Fibroblast of lung (primary cell): ENCODE measurements around the gene HPCAL1.

ENCODE experiments used
- EZH2 ChIP-seq: IDR thresholded peaks from 2 replicates; pipeline ENCODE4 v1.5.1; 2012; ENCODE audit warnings: low read length, control low read depth, mild to moderate bottlenecking; ENCODE audit errors: missing control alignments
- TF ChIP-seq, protein P1 (sequence below), 2 donors: IDR thresholded peaks in 1 of 2; conservative IDR thresholded peaks in 1 of 2; 1 replicate in 1 of 2; 2 replicates in 1 of 2; pipeline ENCODE4 v1.5.1; 2011 to 2012; ENCODE audit warnings: low read length in 2 of 2, control low read depth in 1 of 2, inconsistent platforms in 1 of 2, low read depth in 1 of 2, mild to moderate bottlenecking in 1 of 2

DNA sequence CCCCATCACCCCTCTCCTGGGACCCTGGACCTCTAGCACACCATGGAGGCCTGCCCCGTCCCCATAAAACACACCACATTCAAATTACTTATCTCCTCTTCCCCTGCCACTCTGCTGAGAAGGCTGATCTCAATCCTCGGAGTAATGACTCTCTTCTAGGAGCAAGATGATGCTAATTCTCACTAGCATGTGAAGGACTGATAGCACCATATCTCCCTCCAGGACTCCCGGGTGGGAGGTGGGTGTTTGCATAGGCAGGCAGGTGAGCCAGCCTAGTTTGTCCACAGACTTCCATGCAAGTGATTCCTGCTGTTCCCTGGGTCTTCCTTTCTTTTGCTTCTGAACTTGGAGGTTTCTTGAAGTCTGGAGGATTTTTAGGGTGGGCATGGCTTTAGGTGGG lies 40.5 kb downstream of the HPCAL1 start:
- TF ChIP-seq, protein P1, sequence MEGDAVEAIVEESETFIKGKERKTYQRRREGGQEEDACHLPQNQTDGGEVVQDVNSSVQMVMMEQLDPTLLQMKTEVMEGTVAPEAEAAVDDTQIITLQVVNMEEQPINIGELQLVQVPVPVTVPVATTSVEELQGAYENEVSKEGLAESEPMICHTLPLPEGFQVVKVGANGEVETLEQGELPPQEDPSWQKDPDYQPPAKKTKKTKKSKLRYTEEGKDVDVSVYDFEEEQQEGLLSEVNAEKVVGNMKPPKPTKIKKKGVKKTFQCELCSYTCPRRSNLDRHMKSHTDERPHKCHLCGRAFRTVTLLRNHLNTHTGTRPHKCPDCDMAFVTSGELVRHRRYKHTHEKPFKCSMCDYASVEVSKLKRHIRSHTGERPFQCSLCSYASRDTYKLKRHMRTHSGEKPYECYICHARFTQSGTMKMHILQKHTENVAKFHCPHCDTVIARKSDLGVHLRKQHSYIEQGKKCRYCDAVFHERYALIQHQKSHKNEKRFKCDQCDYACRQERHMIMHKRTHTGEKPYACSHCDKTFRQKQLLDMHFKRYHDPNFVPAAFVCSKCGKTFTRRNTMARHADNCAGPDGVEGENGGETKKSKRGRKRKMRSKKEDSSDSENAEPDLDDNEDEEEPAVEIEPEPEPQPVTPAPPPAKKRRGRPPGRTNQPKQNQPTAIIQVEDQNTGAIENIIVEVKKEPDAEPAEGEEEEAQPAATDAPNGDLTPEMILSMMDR (conservative IDR thresholded peaks at IDR 0.05 in 1 of 2, IDR thresholded peaks at IDR 0.05 in 1 of 2; ENCODE audit: low read depth in 1 of 2, low read length in 2 of 2), result no peak
- no peak for TF ChIP-seq EZH2
